HG03025 (cell line): Measurements from ENCODE around the gene SOX12.

Source experiments
- ATAC-seq: cut with Tn5 transposase; IDR thresholded peaks from one replicate; pipeline ENCODE4 v1.9.1; 2021; ENCODE audit warnings: mild to moderate bottlenecking, moderate library complexity; ENCODE audit not compliant: unreplicated experiment, low FRiP score

SOX12 gene

DNA sequence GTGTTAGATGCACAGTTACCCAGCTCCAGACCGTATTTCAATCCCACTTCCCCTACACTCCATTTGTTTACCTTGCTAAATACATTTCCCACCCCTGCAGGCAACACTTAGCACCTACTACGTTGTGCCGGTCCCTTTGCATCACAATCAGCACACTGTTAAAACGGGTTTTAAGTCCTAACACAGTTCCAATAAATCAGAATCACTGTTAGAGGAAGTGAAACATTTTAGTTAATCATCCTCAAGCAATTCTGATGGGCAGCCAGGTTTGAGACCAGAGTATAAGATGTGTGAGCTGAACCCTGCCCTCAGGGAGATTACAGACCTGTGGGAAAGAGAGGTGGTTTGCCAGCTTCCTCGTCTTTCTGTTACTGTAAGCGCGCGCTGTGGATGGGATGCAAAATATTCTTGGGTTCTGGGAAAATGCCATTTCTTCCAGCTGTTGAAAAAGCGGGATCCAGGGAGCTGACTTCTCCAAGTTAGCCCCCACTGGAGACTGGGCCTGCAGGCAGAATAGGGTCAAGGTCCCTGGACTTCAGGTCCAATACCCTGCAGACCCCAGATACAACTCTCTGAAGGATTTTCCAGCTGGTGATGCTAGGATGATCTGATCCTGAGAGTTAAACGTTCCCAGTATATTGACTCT lies 24.9 kb upstream of the SOX12 start:
- ATAC-seq = no peak

DNA sequence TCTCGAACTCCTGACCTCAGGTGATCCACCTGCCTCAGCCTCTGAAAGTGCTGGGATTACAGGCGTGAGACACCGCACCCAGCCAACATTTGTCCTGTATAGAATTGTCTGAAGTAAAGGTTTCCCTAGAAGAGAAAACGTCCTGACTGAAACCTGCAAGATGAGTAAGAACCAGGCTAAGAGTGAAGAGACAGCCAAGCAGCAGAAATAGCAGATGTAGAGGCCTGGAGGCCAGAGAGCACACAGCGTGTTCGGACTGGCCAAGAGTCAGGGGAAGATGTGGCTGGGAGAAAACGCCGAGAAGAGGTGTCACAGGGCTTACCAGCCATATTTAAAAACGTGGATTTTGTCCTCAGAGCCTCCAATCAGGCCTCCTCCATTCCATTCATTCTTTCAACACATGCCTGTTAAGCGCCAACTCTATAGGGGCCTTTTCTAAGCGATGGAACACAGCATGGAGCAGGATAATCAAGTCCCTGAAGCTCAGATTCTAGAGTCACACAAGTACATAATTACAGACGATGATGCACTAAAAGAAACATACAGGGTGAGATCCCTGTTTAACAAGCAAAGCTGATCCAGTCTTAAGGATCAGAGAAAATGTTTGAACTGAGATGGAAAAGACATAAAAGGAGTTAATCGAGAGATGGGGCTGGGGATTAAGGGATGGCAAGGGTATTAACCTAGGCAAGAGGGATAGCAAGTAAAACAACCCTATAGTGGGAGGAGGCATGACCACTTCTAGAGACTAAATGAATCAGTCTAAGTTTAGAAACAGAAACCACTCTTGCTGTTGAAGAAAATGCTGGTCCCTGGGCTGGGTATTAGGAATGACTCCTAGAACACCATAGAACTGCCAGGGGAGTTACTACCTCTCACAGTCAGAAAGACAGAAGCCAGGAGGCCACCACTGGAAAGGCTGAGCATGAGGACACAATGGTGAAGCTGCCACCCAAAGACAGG lies 23.2 kb upstream of the SOX12 start:
- no peak for ATAC-seq

DNA sequence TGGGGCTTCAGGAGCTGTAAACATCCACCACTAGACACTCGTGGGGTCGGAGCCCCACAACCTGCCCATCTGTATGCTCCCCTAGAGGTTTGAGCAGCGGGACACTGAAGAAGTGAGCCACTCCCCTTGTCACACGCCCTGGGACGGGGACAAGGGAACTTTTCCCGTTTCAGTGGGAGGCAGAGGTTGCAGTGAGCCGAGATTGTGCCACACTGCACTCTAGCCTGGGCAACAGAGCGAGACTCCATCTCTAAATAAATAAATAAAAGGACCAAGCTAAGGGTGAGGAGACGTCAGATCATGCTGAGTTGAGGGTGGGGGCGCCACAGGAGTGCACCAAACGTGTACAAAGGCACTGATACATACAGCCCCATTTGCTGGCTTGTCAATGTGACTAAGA lies 19.6 kb upstream of the SOX12 start:
- no peak for ATAC-seq

DNA sequence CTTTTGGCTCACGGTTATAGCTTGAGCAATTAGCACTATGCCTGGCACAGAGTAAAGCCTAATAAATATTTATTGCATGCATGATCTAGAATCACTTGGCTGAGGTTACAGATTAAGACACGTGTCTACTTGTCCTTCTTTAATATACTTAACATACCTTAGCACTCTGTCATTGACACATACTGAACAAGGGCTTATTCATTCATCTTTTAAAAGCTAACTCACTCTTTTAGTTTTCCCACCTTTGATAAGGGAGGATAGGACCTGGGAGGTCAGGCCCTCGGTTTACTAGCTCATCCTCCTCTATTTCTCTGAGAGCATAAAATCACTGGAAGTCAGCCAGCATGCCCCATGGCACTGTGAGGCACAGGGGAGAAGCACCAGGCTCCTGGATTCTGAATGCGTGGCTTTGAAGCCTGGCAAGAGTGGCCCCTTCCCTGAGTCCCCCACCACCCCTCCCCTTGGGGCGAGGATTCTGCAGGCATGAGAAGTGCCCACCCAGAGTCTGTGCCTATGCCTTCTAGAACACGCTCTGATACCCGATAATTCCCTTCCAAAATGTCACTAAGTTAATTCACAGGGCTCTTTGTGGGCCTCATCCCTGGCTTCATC lies 16.8 kb upstream of the SOX12 start:
- ATAC-seq = no peak

DNA sequence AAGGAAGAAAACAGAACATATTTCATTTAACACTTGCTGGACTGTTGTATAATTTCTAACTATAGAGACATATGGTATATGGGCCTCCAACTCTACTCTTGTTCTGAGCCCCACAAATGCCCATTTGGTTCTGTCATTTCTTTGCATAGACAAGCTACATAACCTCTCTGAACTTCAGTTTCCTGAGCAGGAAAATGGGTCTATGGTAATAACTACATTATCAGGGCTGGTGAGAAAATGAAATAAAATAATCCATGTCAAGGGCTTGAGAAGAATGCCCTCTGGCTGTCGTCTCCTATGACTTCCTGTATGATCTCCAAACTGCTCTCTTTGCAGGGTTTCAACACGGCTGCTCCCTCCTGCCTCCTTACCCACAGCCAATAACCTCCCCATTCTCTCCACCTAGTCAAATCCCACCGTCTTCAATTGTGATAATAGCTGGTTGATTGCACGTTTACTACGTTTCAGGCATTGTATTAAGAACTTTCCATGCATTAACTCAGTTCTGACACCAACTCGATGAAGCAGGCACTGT lies 16.0 kb upstream of the SOX12 start:
- no peak for ATAC-seq

DNA sequence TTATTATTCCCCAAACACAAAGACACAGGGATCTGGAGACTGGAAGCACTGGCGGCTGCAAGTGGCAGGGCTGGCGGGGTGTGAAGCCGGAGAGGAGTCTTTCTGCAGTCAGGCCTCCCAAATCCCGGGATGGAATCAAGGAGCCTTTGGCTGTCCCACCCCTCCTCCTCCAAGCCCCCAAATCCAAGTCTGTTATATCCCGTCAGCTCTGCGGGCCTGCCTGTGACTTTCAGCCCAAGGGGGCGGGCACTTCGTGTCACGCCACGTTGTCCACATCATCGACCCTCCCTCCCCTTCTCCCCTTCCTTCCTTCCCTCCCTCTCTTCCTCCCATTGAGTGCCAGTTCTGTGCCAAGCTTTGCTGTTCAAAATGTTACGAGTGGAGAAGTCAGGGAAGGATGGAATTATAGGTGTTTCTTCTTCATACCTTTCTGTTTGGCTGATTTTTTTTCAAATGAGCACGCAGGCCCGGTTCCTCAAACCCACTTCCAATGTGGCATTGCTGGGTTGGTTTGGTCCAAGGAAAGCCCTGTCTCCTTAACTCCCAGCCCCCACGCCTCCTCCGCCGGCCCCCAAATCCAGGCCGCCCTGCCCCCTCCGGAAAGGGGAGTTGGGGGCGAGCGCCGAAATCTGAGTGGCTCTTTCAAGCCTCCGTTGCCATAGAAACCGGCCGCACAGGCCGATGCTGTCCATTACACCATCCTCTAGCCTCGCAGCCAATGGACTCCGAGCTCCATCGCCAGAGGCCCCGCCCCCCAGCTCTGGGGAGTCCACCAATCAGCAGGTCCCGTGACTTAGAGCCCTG lies 15.3 kb upstream of the SOX12 start:
- no peak for ATAC-seq

DNA sequence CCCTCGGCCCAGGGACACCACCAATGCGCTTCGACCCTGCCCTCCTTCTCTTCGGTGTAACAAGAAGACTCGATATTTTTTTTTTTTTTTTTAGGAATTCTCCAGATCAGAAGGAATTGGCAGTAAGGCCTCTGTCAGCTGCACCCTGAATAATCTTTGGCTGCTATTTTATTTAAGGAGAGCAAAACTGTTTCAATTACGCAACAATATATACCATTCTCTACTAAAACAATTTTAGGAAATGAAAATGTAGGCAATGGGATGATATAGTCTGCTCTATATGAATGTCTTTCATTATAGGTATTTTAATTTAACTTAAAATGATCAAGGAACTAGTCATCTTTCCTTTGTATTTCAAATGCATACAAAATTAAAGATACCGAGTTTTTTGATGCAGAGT lies 14.7 kb upstream of the SOX12 start:
- no peak for ATAC-seq

DNA sequence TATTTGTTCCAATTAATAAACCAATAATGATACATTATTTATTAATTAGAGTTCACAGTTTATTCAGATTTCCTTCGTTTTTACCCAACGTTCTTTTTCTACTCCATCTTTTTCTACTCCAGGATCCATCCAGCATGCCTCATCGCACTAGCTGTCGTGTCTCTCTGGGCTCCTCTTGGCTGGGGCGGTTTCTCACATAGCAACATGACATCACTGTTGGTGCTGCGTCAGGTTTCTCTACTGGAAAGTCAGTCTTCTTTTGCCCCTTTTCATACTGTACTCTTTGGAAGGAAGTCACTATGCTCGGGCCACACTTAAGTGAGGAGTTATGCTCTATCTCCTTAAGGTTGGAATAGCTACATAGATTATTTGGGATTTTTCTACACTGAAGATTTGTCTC lies 13.7 kb upstream of the SOX12 start:
- no peak for ATAC-seq

DNA sequence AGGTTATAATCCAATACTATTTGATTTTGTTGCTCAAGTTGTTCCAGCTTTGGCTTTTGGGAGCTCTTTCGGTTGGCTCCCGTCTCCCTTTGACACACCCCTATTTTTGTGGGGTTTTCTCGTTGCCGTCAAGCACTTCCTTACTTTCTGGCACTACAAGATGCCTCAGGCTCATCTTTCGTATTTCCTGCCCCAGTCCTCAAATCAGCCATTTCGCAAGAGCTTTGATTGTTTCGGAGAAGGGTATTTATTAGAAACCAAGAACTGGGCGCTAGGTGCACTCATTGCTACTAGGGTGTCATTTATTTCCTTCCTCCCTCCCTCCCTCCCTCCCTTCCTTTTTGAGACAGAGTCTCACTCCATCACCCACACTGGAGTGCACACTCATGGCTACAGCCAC lies 13.3 kb upstream of the SOX12 start:
- no peak for ATAC-seq

DNA sequence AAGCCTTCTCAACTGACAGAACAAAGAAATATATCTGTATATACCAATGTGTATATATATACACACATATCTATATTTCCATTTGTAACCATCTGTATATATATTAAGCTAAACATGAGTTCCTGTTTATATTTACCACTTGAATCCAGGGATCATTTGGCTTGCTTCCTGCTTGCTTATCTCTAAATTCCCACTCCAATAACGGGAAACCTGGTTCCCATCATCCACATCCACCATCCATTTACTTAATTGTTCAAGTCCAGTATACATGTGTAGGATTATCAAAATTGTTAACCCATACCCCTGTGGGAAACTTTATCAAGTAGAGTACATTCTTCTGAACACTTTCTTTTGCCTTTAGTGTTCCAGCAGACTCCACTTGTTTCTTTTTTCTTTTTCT lies 12.5 kb upstream of the SOX12 start:
- ATAC-seq = no peak

DNA sequence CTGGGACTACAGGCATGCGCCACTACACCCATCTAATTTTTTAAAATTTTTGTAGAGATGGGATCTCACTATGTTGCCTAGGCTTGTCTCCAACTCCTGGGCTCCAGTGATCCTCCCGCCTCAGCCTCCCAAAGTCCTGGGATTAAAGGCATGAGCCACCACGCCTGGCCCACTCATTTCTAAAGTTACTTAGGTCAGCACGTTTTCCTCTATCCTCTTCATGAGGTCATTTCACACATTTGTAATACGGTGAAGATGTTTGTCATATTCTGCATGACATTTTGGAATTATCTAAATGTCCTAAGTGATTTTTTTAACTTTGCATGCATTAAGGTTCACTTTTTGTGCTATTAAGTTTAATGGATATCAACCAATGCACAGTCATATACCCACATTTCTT lies 11.9 kb upstream of the SOX12 start:
- no peak for ATAC-seq

DNA sequence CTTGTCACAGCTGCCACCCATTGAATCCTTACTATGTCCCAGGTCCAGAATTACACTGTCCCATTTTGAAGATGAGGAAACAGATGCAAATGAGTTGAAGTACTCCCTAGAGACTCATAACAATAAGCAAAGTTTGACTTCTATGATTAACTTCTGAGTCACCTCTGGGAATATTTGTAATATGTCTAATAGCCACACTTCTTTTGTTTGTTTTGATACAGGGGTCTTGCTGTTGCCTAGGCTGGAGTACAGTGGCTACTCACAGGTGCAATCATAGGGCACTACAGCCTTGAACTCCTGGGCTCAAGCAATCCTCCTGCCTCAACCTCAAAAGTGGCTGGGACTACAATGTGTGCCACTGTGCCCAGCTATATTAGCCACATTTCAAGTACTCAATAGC lies 11.4 kb upstream of the SOX12 start:
- no peak for ATAC-seq

DNA sequence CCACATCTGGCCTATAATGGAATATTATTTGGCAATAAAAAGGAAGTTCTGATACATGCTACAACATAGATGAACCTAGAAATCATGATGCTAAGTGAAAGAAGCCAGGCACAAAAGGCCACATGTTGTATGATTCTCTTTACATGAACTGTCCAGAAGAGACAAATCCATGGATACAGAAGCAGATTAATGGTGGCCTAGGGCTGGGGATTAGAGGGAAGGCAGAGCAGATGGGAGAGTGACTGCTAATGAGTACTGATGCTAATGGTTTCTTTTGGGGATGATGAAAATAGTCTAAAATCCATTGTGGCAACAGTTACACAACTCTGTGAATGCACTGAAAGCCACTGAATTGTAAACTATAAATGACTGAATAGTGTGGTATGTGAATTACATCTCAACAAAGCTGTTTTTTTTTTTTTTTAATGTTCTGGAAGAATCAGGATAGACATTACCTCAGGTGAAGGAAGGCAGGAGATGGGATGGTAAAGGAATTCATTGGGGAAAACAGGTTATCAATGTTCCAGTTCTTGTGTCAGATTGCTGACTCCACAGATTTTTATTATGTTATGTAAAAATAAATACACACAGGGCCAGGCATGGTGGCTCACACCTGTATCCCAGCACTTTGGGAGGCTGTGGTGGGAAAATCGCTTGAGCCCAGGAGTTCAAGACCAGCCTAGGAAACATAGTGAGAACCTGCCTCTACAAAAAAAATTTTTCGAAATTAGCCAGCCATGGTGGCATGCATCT lies 8.9 kb upstream of the SOX12 start:
- ATAC-seq = no peak

DNA sequence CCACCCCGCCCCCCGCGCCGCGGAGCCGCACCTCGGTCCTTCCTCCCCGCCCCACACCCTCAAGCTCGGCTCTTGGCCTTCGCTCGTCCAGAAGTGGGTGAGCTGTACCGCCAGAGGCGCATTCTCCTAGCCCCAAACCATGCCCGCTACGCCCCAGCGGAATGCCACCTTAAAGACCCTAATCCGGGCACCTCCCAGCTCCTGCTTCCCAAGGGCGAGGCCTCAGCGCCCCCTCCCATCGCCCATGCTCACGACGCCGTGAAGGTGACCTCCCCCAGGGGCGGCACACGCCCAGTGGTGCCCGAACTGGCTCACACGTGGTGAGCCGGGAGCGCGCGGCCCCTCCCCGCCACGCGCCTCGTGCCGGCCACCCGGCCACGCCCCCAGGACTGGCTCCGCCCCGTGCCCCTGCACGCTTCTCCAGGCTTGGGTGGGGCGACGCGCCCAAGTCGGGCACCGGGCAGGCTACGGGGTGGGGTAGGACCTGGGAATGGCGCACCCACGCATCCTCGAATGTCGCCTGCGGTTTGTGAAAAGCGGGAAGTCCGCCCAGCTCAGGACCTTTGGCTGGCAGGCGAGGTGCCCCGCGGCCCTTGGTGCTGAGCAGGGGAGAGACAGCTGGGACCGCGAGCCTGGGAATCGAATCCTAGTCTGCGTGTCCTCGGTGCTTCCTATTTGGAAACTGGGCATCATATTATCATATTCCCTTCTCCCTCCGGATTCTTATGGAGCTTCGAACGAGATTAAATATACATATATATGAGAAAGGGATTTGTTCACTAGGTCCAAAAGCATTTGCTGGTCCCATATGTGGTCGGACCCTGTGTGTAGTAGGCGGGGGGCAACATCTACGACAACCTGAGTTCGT lies 941 bp upstream of the SOX12 start:
- peak; percentile 41 for ATAC-seq

DNA sequence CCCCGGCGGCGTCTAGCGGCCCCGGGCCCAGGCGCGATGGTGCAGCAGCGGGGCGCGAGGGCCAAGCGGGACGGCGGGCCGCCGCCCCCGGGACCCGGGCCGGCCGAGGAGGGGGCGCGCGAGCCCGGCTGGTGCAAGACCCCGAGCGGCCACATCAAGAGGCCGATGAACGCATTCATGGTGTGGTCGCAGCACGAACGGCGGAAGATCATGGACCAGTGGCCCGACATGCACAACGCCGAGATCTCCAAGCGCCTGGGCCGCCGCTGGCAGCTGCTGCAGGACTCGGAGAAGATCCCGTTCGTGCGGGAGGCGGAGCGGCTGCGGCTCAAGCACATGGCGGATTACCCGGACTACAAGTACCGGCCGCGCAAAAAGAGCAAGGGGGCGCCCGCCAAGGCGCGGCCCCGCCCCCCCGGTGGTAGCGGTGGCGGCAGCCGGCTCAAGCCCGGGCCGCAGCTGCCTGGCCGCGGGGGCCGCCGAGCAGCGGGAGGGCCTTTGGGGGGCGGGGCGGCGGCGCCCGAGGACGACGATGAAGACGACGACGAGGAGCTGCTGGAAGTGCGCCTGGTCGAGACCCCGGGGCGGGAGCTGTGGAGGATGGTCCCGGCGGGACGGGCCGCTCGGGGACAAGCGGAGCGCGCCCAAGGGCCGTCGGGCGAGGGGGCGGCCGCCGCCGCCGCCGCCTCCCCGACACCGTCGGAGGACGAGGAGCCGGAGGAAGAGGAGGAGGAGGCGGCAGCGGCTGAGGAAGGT lies 715 bp downstream of the SOX12 start:
- ATAC-seq = peak; percentile 20

DNA sequence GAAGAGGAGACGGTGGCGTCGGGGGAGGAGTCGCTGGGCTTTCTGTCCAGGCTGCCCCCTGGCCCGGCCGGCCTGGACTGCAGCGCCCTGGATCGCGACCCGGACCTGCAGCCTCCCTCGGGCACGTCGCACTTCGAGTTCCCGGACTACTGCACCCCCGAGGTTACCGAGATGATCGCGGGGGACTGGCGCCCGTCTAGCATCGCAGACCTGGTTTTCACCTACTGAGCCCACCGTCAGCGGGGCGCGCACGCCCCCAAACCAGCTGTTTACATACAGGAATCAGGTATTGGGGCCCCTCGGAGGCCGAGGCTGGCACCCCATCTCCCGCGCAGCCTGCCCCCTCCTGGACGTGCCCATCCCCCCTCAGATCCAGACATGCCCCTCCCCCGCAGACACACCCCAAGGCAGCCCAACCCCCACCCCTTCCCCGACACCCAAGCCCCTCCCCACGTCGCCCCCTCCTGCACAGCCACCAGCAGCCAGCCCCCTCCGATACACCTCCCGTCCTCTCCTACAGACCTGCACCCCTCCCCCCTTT lies 1.4 kb downstream of the SOX12 start:
- ATAC-seq = no peak

DNA sequence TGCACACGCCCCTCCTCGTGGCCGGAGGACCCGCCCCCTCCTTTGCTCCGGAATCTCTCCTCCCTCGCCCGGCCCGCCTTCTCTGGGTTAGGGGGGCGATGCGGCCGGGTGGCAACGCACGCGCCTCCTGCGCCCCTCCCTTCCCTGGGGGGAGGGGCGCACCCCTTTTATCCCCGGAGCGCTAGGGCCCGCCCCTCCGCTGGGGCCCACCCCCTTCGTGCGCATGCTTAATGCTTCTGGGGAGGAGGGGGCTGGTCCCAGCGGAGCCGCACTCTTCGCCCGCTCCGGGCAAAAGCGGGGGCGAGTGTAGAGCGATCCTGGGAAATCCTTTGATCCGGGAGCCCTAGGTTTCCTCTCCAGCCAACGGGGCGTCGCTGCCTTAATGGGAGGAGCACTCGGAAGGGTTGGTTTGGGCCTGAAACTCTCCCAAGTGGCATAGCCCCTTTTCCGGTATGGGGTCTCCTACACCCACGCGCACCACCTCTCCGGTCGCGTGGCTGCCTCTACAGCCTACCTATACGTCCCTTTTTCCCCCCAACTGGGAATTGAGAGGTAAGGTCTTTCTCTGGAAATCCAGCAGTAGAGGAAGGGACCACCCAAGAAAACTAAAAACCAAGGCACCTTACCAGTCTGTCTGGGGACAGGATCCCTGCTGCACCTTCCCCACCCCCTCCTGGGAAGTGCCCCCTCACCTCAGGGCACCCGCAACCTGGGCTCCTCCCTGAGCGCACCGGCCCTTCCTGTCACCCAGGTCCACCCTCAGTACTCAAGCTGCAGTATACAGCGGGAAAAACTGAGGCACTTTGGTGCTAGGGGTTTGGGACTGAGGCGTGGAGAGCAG lies 2.1 kb downstream of the SOX12 start:
- ATAC-seq = no peak
